ENCODE results near the gene TAPT1. TPM values are rescaled to one million over a fixed set of nuclear protein-coding genes. Genes with fewer than 3 reads are reported as not detected.

TAPT1 gene
- total RNA-seq, 1 donor from 2014 or later = 34.8 TPM

GRCh38 chr4:16268290-16268689, 42.0 kb upstream of the TAPT1 start:
- no peaks in the 10 kb centered on the region for H3K27me3 Mint-ChIP-seq
- no peaks in the 10 kb centered on the region for H3K36me3 Mint-ChIP-seq
- TF ChIP-seq CTCF (conservative IDR thresholded peaks at IDR 0.05) = no peak
- H3K4me3 Mint-ChIP-seq = no peak overlapping the region
- no peaks in the 10 kb centered on the region for H3K9me3 Mint-ChIP-seq
- DNase-seq (ENCODE audit: extremely low spot score, unreplicated experiment) = no peak
- H3K27ac Mint-ChIP-seq = no peak overlapping the region
- peaks cover 6% of the 10 kb centered on the region for H3K4me1 Mint-ChIP-seq (ENCODE audit: unreplicated experiment)

- no peaks in the 10 kb centered on the region for H3K36me3 Mint-ChIP-seq
- H3K9me3 Mint-ChIP-seq = no peaks in the 10 kb centered on the region
- no peaks in the 10 kb centered on the region for H3K27me3 Mint-ChIP-seq
- no peak for DNase-seq (ENCODE audit: extremely low spot score, unreplicated experiment)
- peaks cover 6% of the 10 kb centered on the region for H3K4me1 Mint-ChIP-seq (ENCODE audit: unreplicated experiment)
- H3K27ac Mint-ChIP-seq = no peak overlapping the region
- TF ChIP-seq CTCF (conservative IDR thresholded peaks at IDR 0.05) = no peak
- no peak overlapping the region for H3K4me3 Mint-ChIP-seq
Measured at GRCh38 chr4:16267639-16268038, 41.4 kb upstream of the TAPT1 start.

- DNase-seq (ENCODE audit: extremely low spot score, unreplicated experiment) = no peak
- TF ChIP-seq CTCF (conservative IDR thresholded peaks at IDR 0.05) = no peak
- no peak overlapping the region for H3K4me3 Mint-ChIP-seq
- no peaks in the 10 kb centered on the region for H3K27me3 Mint-ChIP-seq
- H3K4me1 Mint-ChIP-seq (ENCODE audit: unreplicated experiment) = peaks cover 6% of the 10 kb centered on the region
- H3K9me3 Mint-ChIP-seq = no peaks in the 10 kb centered on the region
- H3K36me3 Mint-ChIP-seq = no peaks in the 10 kb centered on the region
- H3K27ac Mint-ChIP-seq = no peak overlapping the region
Measured at GRCh38 chr4:16265820-16266219, 39.5 kb upstream of the TAPT1 start.

GRCh38 chr4:16264798-16265197, 38.5 kb upstream of the TAPT1 start:
- Mint-ChIP-seq H3K9me3 (no peaks in the 10 kb centered on the region), H3K27me3 (no peaks in the 10 kb centered on the region), H3K4me3 (no peak overlapping the region), H3K27ac (no peak overlapping the region), H3K4me1 (ENCODE audit: unreplicated experiment) (no peaks in the 10 kb centered on the region), H3K36me3 (peaks cover 4% of the 10 kb centered on the region)
- DNase-seq (ENCODE audit: extremely low spot score, unreplicated experiment) = no peak
- peak; percentile 68 for TF ChIP-seq CTCF (conservative IDR thresholded peaks at IDR 0.05)

- no peak for TF ChIP-seq CTCF (conservative IDR thresholded peaks at IDR 0.05)
- no peak overlapping the region for H3K4me3 Mint-ChIP-seq
- no peak for DNase-seq (ENCODE audit: extremely low spot score, unreplicated experiment)
- no peaks in the 10 kb centered on the region for H3K9me3 Mint-ChIP-seq
- H3K4me1 Mint-ChIP-seq (ENCODE audit: unreplicated experiment) = no peaks in the 10 kb centered on the region
- no peaks in the 10 kb centered on the region for H3K27me3 Mint-ChIP-seq
- H3K36me3 Mint-ChIP-seq = peaks cover 8% of the 10 kb centered on the region
- H3K27ac Mint-ChIP-seq = no peak overlapping the region
Measured at GRCh38 chr4:16263056-16263455, 36.8 kb upstream of the TAPT1 start.

GRCh38 chr4:16262188-16262587, 35.9 kb upstream of the TAPT1 start:
- no peaks in the 10 kb centered on the region for H3K9me3 Mint-ChIP-seq

More at GRCh38 chr4:16262188-16262587, 35.9 kb upstream of the TAPT1 start:
- TF ChIP-seq CTCF (conservative IDR thresholded peaks at IDR 0.05) = no peak
- no peak for DNase-seq (ENCODE audit: extremely low spot score, unreplicated experiment)
- Mint-ChIP-seq H3K36me3 (peaks cover 17% of the 10 kb centered on the region), H3K27ac (no peak overlapping the region), H3K27me3 (no peaks in the 10 kb centered on the region), H3K4me3 (no peak overlapping the region), H3K4me1 (ENCODE audit: unreplicated experiment) (no peaks in the 10 kb centered on the region)

Data from type B pancreatic cell (in vitro differentiated cells).